ENCODE results near the gene TMEM270.

Gene TMEM270

GRCh38 chr7:73822319-73823173 is 38.4 kb upstream of the TMEM270 start:
- peak; percentile 100 for DNase-seq (ENCODE audit: low read depth)
- TF ChIP-seq, protein P1, sequence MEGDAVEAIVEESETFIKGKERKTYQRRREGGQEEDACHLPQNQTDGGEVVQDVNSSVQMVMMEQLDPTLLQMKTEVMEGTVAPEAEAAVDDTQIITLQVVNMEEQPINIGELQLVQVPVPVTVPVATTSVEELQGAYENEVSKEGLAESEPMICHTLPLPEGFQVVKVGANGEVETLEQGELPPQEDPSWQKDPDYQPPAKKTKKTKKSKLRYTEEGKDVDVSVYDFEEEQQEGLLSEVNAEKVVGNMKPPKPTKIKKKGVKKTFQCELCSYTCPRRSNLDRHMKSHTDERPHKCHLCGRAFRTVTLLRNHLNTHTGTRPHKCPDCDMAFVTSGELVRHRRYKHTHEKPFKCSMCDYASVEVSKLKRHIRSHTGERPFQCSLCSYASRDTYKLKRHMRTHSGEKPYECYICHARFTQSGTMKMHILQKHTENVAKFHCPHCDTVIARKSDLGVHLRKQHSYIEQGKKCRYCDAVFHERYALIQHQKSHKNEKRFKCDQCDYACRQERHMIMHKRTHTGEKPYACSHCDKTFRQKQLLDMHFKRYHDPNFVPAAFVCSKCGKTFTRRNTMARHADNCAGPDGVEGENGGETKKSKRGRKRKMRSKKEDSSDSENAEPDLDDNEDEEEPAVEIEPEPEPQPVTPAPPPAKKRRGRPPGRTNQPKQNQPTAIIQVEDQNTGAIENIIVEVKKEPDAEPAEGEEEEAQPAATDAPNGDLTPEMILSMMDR (conservative IDR thresholded peaks at IDR 0.05; ENCODE audit: control insufficient read depth, insufficient read depth, low read depth, low read length) = no peak
- H3K4me3 ChIP-seq (ENCODE audit: control insufficient read depth, low read depth, low read length) = no peak overlapping the region

GRCh38 chr7:73823257-73823656 is 37.7 kb upstream of the TMEM270 start:
- DNase-seq (ENCODE audit: low read depth) = no peak
- TF ChIP-seq, protein P1 (conservative IDR thresholded peaks at IDR 0.05; ENCODE audit: control insufficient read depth, insufficient read depth, low read depth, low read length) = no peak
- H3K4me3 ChIP-seq (ENCODE audit: control insufficient read depth, low read depth, low read length) = no peak overlapping the region

DNA sequence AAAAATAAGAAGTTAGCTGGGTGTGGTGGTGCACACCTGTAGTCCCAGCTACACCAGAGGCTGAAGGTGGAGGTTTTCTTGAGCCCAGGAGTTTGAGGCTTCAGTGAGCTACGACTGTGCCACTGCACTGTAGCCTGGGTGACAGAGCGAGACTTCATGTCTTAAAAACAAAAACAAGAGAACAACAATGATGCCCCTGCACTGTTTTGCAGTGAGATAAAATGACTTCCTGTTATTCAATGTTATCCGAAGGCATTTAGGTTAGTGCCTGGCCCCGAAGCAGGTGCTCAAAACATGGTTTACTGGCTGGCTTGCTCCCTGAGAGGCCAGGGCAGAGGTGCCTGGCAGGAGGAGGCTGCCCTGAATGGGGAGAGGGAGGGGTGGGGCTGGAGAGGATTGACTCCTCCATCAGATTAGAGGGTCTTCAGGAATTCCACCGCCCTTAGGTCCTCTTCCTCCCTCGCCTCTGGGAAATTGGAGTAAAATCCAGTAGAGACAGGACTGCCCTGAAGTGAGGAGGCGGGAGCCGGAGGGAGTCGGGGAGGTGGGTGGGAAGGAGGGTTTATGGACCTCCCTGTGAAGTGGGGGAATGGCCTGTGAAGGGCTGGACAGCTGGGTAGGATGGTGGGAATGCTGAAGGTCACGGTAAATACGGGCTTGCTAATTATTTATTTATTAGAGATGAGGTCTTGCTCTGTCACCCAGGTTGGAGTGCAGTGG is 36.9 kb upstream of the TMEM270 start:
- TF ChIP-seq, protein P1 (conservative IDR thresholded peaks at IDR 0.05; ENCODE audit: control insufficient read depth, insufficient read depth, low read depth, low read length) = no peak
- DNase-seq (ENCODE audit: low read depth) = no peak
- no peak overlapping the region for H3K4me3 ChIP-seq (ENCODE audit: control insufficient read depth, low read depth, low read length)

DNA sequence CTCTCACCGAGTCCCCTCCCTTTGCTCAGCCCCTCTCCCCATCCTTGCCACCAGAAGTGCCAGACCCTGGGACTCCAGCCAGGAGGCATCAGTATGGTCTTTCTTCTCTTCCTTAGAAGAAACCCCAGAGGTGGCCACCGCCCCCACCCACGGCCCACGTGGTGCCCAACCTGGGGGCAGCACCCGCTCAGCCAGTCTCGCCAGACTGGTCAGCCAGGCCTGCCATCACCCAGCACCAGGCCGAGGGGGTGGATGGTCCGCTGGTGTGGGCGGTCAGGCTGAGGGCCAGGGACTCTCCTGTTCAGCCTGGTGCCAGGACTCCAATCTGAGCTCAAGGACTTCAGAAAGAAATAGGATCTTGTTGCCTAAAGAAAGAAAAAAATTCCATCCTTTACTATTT is 36.0 kb upstream of the TMEM270 start:
- no peak overlapping the region for H3K4me3 ChIP-seq (ENCODE audit: control insufficient read depth, low read depth, low read length)
- TF ChIP-seq, protein P1 (conservative IDR thresholded peaks at IDR 0.05; ENCODE audit: control insufficient read depth, insufficient read depth, low read depth, low read length) = no peak
- no peak for DNase-seq (ENCODE audit: low read depth)

- no peak for DNase-seq (ENCODE audit: low read depth)
- no peak overlapping the region for H3K4me3 ChIP-seq (ENCODE audit: control insufficient read depth, low read depth, low read length)
- TF ChIP-seq, protein P1 (conservative IDR thresholded peaks at IDR 0.05; ENCODE audit: control insufficient read depth, insufficient read depth, low read depth, low read length) = no peak
Observed at GRCh38 chr7:73827567-73828106, 33.3 kb upstream of the TMEM270 start.

- DNase-seq (ENCODE audit: low read depth) = peak; percentile 61
- no peak overlapping the region for H3K4me3 ChIP-seq (ENCODE audit: control insufficient read depth, low read depth, low read length)
- TF ChIP-seq, protein P1 (conservative IDR thresholded peaks at IDR 0.05; ENCODE audit: control insufficient read depth, insufficient read depth, low read depth, low read length) = no peak
Observed at GRCh38 chr7:73828107-73828803, 32.7 kb upstream of the TMEM270 start.
